Hematopoietic multipotent progenitor cell treated with erythropoietin and hydrocortisone succinate and interleukin-3 and kit ligand, for 15 days (in vitro differentiated cells): Measurements from ENCODE around the gene PDE4B.
"Not testable (repeated sequence)": the region's sequence is repeated elsewhere in the genome, so short reads cannot be mapped to it uniquely, and the experiment has no call there.

Experiments
- DNase-seq: peaks from one replicate; pipeline ENCODE4 v3.0.0-alpha.2; 2015; ENCODE audit warnings: low spot score

The PDE4B gene

DNA sequence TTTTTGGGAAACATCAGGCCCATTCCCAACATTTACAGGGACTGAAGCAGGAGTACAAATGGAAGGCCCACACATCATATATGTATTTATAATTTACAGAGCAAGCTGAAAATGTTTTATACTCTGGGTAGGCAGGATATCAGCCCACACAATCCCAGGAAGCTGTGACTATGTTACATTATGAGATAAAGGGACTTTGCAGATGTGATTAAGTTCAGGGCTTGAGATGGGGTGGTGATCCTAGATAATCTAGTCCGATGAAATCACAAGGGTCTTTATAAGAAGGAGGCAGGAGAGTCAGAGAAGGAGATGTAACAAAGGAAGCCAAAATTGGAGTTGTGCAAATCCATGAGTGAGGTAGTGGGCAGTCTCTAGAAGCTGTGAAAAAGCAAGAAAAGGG is 160.5 kb downstream of the PDE4B start:
- DNase-seq: no peak

DNA sequence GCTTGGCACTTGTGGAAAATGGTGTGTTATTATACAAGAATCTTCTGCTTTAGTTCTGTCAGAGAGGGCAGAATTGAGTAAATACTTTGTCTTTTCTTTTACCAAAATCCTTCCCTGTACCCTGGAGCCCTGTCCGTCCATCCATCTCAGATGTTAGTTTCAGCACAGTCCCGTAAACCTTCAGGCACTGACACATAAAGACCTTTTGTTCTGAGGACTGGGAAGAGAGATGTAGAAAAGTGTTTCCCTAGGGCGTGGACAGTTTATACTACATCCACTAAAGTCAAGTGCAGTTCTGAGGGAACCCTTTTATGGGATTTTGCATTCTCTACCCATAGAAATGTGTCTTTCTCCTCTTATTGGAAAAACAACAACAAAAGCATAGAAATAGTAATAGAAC is 162.4 kb downstream of the PDE4B start:
- DNase-seq: no peak

DNA sequence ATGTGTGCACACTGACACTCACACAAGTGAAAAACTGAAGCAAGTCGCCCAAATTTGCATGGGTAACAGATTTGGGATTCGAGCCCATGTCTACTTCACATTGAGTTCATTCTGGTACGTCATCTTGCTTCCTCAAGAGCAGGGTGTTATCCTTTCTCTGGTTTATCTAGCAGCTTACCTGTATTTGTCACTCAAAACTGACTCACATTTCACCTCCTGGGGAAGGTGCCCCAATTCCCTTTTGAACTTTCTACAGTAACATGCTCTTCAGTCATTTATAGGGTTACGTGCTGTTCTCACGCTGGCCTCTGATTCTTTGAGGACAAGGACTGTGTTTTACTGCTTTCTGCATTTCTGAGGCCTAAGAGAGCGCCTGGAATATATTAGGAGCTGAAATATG is 162.8 kb downstream of the PDE4B start:
- DNase-seq: no peak

DNA sequence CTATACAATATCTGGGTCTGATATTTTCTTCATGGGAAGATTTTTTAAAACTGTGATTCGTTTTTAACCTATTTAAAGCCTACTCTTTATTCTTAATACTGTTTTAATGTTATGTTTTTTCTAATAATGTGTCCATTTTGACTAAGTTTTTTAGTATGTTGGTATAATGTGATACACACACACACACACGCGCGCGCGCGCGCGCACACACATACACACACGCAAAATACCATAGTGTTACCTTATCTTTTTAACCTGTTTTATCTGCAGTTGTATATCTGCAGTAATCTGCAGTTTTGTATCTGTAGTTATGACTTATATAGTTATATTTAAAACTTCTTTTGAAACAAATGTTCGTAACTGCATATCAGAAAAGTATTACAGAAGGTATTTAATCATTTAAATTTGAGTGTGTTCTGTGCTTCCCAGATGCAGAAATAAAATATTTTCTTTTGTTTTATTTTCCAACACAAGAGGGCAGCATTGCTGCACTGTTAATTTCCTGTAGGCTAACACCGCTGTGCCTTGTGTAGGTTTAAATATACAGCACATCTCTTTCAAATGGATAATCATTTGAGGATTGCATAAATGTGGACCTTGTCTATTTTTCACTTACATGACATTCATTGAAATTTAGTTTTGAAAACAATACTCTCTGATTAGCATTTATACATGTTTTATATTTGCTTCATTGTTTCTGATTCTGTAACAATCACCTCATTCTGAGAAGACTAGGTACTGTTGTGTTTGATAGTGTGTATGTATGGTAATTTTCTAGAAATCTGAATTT is 166.1 kb downstream of the PDE4B start:
- peak; percentile 30 for DNase-seq

DNA sequence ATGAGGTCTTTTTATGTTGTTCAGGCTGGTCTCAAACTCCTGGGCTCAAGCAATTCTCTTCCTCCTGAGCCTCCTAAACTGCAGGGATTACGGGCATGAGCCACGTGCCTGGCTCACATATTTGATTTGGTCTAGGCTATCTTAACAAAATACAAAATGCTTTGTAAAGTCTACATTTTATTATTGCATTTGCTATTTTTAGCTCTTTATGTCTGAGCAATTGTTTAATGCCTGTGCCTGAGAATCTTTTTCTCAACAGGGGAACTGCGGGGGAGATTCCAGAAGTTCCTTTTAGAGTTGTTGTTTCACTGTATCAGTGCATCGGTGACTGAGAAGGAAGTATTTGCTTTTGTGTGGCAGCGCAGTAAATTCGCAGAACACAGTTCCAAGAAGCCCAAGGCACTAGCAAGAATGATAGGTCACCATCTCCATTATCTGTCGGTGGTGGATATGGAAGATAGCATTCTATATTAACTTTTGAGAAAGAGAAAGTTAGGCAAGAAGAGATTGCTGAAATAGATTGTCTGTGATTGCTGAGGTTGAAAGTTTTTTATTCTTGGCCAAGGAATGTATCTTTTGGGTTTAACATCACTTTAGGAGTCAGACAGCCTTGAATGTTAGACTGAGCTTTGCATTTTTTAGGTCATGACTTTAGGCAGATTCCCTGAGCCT is 167.3 kb downstream of the PDE4B start:
- no peak for DNase-seq

DNA sequence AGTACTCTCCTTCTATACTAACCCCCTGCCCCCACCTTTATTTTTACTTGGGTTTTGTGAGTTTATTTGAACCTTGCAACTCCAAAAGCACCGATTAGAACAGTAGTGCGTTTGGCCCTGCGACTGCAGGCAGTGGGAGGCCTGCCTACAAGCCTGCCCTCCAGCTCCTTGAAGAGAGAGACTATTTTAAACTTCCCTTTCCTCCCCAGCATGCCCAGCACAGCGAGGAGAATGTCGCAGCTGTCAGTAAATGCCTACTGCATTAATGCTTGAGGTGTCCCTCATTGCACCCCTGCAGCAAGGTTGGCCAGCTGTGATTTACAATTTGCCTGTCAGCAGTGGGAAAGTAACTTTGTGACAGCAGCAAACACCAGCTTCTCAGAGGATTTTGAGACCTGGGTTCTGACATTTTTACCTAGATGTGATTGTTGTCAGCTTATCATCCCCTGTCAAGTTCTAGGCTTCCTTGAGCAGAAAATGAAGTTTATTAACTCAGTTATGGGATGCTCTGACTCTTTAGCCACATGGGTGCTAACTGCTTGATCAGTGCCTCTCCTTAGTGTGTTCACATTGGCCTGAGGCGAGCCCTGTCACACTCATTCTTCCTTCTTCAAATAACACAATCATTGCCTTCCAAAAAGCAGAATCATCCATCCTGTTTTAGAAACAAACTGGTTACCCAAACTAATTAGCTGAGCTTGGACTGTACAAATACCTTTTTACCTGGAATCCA is 170.6 kb downstream of the PDE4B start:
- DNase-seq: no peak

DNA sequence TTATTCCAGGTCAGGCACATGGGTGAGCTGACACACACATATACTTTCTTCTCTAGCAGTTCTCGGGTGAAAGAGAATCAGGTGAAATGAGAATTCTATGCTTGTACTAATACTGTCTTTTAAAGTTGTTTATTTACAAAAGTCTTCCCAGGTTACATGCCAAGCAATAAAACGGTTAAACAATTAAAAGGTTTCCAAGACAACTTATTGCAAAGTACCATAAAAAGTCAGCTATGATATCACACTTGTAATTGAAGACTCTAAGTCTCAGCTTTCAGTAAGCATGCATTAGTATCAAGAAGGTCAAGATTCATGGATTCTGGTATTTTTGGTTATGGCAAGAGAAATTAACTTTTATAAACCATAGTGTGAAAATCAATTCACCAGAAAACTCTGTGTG is 171.4 kb downstream of the PDE4B start:
- DNase-seq: no peak

DNA sequence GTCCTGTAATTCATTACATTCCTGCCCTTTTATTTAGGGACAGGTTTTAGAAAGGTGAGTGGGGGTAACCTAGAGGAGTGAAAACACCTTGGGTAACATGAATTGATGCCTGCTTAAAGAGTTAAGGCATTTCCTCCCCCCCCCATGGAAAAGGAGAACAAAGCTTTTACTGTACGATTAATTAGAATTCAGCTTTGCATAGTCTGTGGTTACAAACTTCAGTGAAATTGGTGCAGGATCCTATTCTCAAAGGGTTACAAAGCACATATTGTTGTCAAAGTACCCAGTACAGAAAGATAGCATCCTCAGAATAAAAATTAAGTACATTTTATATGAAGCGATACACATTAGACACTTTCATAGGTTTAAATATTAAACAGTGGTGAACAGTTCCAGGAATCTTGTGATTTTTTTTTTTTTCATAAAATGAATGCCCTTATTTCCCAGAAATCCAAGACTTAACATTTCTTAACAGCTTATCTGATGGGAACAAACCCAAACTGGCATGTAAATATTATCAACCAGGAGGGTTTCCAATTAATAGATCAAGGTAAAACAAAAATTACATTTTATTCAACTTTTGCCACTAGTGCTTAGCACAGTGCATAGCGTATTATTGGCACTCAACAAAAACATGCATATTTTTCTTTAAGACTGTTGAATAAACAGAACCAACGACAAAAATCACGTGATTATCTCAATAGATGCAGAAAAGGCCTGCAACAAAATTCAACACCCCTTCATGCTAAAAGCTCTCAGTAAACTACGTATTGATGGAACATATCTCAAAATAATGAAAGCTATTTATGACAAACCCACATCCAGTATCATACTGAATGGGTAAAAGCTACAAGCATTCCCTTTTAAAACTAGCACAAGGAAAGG is 172.7 kb downstream of the PDE4B start:
- no peak for DNase-seq

DNA sequence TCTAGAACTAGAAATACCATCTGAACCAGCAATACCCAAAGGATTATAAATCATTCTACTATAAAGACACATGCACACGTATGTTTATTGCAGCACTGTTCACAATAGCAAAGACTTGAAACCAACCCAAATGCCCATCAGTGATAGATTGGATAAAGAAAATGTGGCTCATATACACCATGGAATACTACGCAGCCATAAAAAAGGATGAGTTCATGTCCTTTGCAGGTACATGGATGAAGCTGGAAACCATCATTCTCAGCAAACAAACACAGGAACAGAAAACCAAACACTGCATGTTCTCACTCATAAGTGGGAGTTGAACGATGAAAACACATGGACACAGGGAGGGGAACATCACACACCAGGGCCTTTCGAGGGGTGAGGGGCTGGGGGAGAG is 174.8 kb downstream of the PDE4B start:
- not testable (repeated sequence) for DNase-seq

DNA sequence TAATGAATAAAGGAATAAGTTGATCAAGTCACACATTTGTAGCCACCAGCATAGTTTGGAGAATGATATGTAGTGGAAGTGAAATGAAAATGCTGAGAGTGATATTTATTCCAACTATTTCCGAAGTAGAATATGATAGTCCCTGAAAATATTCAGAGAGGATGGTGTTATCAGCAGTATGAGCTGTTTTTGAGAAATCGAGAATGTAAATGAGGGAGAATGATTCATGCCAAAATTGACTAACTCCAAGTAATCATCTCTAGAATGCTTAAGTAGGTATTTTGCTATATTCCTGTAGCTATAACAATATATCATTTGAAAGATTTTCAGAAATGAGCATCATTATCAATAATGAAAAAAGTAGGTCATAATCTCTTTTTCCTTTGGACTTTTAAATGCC is 178.9 kb downstream of the PDE4B start:
- no peak for DNase-seq

DNA sequence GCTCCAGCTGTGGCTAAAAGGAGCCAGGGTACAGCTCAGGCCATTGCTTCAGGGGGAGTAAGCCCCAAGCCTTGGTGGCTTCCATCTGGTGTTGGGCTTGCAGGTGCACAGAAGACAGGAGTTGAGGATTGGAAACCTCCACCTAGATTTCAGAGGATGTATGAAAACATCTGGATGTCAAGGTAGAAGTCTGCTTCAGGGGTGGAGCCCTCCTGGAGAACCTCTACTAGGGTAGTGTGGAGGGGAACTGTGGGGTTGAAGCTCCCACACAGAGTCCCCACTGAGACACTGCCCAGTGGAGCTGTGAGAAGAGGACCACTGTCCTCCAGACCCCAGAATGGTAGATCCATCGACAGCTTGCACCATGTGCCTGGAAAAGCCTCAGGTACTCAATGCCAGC is 183.0 kb downstream of the PDE4B start:
- no peak for DNase-seq

DNA sequence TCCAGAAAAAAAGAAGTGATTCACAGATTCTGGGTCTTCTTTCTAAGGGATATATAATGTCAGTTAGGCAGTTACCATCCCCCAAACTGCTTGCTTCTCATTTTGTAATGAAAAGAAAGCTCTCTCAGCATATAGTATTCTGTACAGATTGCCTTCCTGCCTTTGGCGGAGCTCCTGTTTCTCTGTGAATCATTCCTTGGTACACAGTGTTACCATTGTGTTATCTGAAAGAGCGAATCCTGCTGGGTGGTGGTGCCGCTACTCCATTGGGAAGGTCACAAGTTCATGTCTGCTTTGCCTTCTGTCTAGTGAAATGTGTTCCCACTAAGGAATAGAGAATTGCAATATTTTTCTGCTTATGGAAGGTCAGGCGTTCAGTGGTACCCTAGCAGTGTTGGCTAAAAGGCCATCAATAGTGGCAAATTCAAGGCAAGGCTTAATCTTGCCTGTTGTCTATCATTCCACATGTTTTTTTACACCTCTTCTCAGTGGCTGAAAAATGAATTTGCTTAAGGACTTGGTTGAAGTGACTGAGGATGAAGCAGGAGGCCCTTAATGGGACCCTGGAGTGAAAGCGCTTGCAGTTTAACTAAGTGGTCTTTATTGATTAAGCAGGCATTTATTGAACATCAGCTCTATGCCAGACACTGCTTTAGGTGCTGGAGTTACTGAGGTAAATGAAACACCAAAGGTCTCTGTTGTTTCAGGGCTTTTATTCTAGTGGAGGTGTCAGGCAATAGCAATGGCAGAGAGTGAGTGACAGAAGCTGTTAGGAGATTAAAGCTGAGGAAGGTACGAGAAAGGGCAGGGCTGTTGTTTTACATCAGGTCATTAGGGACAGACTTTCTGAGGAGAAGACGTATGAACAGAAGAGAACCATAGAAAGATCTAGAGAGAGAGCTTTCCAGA is 186.7 kb downstream of the PDE4B start:
- no peak for DNase-seq

DNA sequence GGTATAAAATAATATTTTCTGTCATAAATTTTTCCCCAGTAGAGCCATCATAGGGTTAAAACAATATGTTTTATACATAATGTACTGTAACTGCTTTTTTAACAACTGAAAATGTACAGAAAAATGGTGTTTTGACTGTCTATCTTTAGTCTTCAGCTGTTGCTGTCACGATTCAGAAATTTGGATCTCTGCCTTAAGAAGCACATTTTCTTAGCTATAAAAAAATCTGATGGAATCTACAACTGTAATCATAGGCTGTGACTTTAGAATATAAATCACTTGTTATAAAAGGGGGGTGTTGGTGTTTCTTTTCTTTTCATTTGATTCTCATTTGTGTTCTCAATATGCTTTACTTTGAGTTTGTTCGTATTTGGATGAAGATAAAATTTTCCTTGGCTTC is 187.5 kb downstream of the PDE4B start:
- DNase-seq: no peak

DNA sequence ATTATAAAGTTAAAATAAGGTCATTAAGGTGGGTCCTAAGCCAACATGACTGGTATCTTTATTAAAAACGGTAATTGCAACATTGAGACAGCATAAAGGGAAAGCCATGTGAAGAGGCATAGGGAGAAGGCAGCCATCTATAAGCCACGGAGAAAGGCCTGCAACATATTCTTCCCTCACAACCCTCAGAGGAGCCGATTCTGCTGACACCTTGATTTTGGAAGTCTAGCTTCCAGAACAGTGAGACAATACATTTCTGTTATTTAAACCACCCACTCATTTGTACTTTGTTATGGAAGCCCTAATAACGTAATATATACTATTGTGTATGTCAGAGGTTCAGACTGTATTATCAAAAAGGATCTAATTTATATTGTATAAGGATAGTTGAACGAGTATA is 190.8 kb downstream of the PDE4B start:
- no peak for DNase-seq

DNA sequence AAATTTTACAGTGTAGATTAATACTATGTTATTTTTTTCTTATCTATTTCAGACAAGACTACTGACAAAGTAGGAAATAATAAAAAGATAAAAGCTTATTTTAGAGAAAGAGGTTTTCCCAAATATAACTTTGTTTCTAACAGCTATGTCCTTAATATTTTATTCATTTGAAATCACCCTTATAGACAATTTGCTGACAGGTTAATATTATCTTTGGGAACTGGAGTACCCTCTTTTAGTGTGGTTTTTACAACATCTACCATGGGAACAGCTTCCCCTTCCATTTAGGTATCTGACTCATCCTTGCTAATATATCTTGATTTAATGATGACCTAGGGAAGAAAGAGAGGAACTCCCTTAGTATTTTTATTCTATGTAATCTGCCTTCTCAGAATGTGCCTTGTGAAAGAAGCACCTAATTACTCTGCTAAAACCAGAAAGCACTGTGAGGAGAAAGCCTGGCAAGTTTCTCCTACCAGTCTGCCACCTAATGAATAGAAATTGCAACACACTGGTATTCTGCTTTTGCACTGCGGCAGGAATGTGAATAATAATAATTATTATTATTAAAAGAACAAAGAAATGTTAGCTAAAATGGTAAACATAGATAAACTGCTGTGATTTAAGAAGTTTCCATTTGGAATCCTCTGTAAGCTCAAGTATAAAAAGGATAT is 192.8 kb downstream of the PDE4B start:
- DNase-seq: no peak

DNA sequence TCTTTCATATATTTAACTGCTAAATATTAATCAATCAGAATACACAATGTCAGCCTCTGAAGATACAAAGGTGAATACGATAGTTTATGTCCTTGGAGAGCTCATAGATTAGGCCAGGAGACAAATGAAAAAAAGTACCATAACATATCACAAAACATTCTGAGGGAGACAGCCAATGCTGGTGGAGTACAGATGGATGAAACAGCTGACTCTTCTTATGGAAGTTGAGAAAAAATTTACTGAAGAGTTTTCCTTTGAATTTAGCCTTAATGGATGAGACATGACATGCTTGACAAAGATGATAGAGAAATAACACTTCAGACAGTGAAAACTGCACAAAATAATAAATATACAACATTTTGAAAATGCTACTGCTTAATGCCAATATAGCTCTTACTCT is 193.5 kb downstream of the PDE4B start:
- no peak for DNase-seq

DNA sequence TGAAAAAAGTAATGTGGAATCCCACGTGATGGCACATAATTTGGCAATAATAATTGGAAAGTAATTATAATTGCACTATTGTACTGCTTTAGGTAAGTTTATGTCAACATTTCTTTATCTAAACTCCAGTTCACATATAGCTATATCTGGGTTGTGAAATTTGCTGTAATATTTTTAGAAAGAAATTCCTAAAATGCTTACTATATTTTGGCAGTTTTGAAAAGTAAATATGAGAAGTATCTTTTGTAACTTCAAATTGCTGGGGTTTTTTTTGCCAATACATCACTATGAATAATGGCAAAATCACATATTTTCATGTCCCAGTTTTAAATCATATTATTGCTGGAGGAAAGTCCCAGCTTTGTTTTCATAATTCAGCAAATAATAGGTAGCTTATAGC is 197.5 kb downstream of the PDE4B start:
- DNase-seq: no peak

DNA sequence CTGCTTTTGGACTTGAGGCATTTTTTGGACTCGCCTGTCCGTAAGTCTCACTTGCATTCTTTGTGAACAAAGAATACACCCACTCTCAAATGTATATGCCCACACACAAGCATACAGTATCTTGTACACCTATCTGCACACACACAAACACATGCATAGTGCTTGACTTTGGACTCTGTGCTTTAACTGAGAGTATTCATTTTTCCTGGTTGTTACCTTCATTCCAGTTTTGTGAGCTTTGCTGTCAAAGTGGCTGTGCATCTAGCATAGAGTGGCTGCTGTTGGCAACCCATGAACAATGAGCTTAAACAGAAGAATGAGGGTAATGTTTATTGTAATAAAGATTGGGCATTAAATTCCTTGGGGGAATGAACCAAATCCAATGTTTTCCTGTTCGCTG is 199.0 kb downstream of the PDE4B start:
- no peak for DNase-seq

DNA sequence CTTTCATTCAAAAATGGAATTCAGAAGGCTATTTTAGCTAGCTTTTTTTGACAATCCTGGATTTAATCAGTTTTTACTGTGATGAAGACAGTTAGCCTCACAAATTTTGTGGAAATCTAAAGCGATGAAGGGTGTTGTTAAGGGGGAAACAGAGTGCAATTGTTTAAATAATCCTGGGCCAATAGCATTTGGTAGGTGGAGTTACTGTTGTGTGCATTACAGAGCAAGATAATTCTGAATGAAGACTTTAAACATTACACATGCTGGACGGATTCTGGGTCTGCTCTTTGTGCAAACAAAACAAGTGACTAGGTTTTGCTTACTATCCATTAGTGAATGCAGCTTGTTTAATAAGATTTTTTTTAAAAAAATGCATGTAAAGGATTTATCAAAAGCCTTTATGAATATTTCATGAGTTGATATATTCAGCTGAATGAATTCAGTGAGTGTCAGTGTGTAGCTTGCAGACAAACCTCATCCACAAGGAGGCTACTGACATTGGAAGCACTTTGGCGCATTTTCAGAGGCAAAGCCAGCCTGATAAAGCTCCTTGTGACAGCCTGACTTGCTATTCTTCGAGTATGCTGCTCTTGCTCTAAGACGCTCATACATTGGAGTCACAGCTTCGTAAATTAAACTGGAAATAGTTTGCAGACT is 199.6 kb downstream of the PDE4B start:
- DNase-seq: no peak

DNA sequence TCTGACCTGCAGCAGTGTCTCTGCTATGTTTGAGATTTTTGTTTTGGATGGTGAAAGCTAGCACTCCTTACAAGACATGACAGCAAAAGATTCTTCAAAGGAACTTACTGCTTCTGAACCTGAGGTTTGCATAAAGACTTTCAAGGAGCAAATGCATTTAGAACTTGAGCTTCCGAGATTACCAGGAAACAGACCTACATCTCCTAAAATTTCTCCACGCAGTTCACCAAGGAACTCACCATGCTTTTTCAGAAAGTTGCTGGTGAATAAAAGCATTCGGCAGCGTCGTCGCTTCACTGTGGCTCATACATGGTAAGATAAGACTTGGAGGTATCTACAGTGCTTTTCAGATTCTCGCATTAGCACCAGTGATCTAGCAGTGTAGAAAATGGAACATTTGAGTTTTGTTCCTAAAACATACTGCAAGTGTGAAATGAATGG is 200.2 kb downstream of the PDE4B start:
- DNase-seq: no peak
